BE2C (cell line): Measurements from ENCODE around the gene RPRML.
"Not testable (repeated sequence)": the region's sequence is repeated elsewhere in the genome, so short reads cannot be mapped to it uniquely, and the experiment has no call there.

Source experiments
- DNase-seq: peaks from one replicate; pipeline ENCODE4 v3.0.0-alpha.2; 2020
- H3K27me3 ChIP-seq: fragments of 250-450 bp; sonication (Bioruptor Pico); 2 replicates; pipeline ENCODE4 v1.5.1; 2020; ENCODE audit warnings: mild to moderate bottlenecking
- H3K36me3 ChIP-seq: fragments of 250-450 bp; sonication (Bioruptor Pico); 2 replicates; pipeline ENCODE4 v1.5.1; 2020; ENCODE audit warnings: mild to moderate bottlenecking
- H3K4me1 ChIP-seq: fragments of 250-450 bp; sonication (Bioruptor Pico); 2 replicates; pipeline ENCODE4 v1.5.1; 2020
- H3K4me3 ChIP-seq: 2 replicates; pipeline ENCODE4 v1.5.1; 2011; ENCODE audit warnings: low read depth, low read length
- H3K9me3 ChIP-seq: fragments of 250-450 bp; sonication (Bioruptor Pico); 2 replicates; pipeline ENCODE4 v1.5.1; 2020
- CTCF ChIP-seq: IDR thresholded peaks from 2 replicates; pipeline ENCODE4 v1.5.1; 2012; ENCODE audit warnings: mild to moderate bottlenecking, low read depth, low read length

RPRML gene

GRCh38 chr17:46995841-46996571 lies 17.0 kb upstream of the RPRML start:
- no peaks in the 10 kb centered on the region for H3K36me3 ChIP-seq
- no peak overlapping the region for H3K4me3 ChIP-seq
- TF ChIP-seq CTCF: no peak
- no peaks in the 10 kb centered on the region for H3K4me1 ChIP-seq
- no peaks in the 10 kb centered on the region for H3K9me3 ChIP-seq
- H3K27me3 ChIP-seq: no peaks in the 10 kb centered on the region
- DNase-seq: no peak

GRCh38 chr17:46994993-46995392 lies 15.9 kb upstream of the RPRML start:
- no peak overlapping the region for H3K4me3 ChIP-seq
- no peak for TF ChIP-seq CTCF
- H3K27me3 ChIP-seq: no peaks in the 10 kb centered on the region
- DNase-seq: no peak
- H3K4me1 ChIP-seq: no peaks in the 10 kb centered on the region
- no peaks in the 10 kb centered on the region for H3K9me3 ChIP-seq
- no peaks in the 10 kb centered on the region for H3K36me3 ChIP-seq

GRCh38 chr17:46991617-46992016 lies 12.6 kb upstream of the RPRML start:
- H3K4me3 ChIP-seq: no peak overlapping the region
- DNase-seq: no peak
- no peaks in the 10 kb centered on the region for H3K36me3 ChIP-seq

GRCh38 chr17:46989637-46990431 lies 10.8 kb upstream of the RPRML start:
- Histone ChIP-seq H3K9me3 (no peaks in the 10 kb centered on the region), H3K4me1 (no peaks in the 10 kb centered on the region), H3K36me3 (no peaks in the 10 kb centered on the region), H3K27me3 (0 out of 2 replicates have a peak, but pooled peaks cover 2% of the 10 kb centered on the region), H3K4me3 (no peak overlapping the region)
- no peak for DNase-seq
- TF ChIP-seq CTCF: no peak

More at GRCh38 chr17:46991617-46992016, 12.6 kb upstream of the RPRML start:
- H3K9me3 ChIP-seq: no peaks in the 10 kb centered on the region
- 0 out of 2 replicates have a peak, but pooled peaks cover 2% of the 10 kb centered on the region for H3K27me3 ChIP-seq
- TF ChIP-seq CTCF: no peak
- no peaks in the 10 kb centered on the region for H3K4me1 ChIP-seq

GRCh38 chr17:46987927-46988326 lies 8.9 kb upstream of the RPRML start:
- DNase-seq, H3K4me1 ChIP-seq, H3K9me3 ChIP-seq: not testable (repeated sequence)

GRCh38 chr17:46986366-46986765 lies 7.3 kb upstream of the RPRML start:
- Histone ChIP-seq H3K27me3 (0 out of 2 replicates have a peak, but pooled peaks cover 2% of the 10 kb centered on the region), H3K4me1 (no peaks in the 10 kb centered on the region), H3K36me3 (no peaks in the 10 kb centered on the region), H3K4me3 (no peak overlapping the region), H3K9me3 (no peaks in the 10 kb centered on the region)
- TF ChIP-seq CTCF: no peak
- no peak for DNase-seq

More at GRCh38 chr17:46987927-46988326, 8.9 kb upstream of the RPRML start:
- H3K4me3 ChIP-seq, H3K27me3 ChIP-seq, H3K36me3 ChIP-seq: not testable (repeated sequence)
